Endometrial microvascular endothelial cells (primary cell): Measurements from ENCODE around the gene CTIF. TPM values are rescaled to one million over a fixed set of nuclear protein-coding genes. Genes with fewer than 3 reads are reported as not detected.
"Not testable (repeated sequence)": the region's sequence is repeated elsewhere in the genome, so short reads cannot be mapped to it uniquely, and the experiment has no call there.

Source experiments
- in situ Hi-C: cut with HindIII; loops from 2 replicates; pipeline ENCODE4 v1.10.0; 2017; ENCODE audit warnings: low sequenced_read_pairs, low pct_unique_long_range_greater_than_20kb; ENCODE audit errors: inconsistent ontology term
- total RNA-seq: library from RNA; depleted of rRNA; stranded (reverse); fragments of >200 nt; gene quantifications from one replicate; pipeline ENCODE4 v1.2.3, GENCODE V29; 2015; ENCODE audit errors: inconsistent ontology term

The CTIF gene
- total RNA-seq, 1 donor from 2014 or later, result 13.2 TPM

DNA sequence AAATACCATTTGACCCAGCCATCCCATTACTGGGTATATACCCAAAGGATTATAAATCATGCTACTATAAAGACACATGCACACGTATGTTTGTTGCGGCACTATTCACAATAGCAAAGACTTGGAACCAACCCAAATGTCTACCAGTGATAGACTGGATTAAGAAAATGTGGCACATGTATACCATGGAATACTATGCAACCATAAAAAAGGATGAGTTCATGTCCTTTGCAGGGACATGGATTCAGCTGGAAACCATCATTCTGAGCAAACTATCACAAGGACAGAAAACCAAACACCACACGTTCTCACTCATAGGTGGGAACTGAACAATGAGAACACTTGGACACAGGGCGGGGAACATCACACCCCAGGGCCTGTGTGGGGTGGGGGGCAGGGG, 115.8 kb downstream of the CTIF start:
- in situ Hi-C loops, result not testable (repeated sequence)

- in situ Hi-C loops, result no loop called here
Observed at GRCh38 chr18:48655508-48655907, 116.7 kb downstream of the CTIF start.

GRCh38 chr18:48656176-48656575, 117.3 kb downstream of the CTIF start:
- in situ Hi-C loops, result no loop called here

GRCh38 chr18:48656582-48656981, 117.8 kb downstream of the CTIF start:
- in situ Hi-C loops, result no loop called here

- in situ Hi-C loops, result no loop called here
Observed at GRCh38 chr18:48657447-48658120, 118.8 kb downstream of the CTIF start.

DNA sequence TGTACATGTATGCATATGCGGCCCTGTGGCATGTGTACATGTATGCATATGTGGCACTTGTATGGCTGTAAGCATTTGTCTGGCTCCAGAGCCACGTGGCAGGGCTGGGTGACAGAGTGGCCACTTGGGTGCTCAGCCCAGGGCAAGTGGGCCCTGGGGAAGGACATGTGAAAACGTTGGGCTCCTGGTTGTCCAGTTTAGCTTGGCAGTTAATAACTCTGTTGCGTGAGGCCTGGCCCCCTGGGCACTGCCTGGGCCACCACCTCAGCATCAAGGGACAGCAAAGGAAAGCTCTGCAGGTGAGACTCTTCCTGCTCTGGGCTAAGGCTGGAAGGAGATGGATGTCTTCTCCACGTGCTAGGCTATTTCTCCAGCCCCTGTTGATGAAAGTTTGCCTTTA, 119.9 kb downstream of the CTIF start:
- in situ Hi-C loops, result no loop called here

DNA sequence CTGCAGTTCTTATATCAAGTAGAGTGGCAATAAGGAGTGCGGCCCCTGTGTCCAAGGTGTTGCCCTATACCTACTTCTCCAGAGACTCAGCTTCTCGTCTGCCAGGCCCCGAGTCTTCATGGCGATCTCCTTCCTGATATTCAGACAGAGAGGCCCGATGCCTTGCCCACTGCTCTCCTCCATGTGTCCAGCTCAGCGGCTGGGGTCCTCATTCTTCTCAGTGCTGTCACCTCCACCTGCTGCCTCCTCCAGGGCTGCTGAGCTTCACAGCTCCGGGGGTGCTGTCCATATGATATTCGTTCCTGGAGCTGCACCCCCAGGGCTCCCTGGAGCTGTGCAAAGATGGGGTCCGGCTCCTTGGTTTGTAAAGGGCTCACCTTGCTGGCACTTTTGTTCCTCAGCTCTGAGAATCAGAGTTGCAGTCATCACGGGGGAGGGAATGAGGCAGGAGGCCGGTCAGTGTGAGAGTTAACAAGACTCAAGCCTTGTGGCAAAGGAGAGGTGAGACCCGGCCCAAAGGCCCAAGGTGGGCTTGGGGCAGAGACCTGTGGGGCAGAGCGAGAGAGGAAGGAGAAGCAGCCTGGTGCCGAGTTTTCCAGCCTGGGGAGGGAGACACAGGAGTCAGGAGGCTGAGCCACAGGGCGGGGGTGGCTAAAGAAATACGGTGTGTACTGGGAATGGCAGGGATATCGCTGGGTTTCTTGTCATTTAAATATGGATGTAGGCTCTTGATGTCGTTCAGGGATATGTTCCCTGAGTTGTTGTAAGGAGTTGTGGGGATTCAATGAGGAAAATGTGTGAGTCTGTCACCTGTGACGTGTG, 120.6 kb downstream of the CTIF start:
- in situ Hi-C loops, result no loop called here

DNA sequence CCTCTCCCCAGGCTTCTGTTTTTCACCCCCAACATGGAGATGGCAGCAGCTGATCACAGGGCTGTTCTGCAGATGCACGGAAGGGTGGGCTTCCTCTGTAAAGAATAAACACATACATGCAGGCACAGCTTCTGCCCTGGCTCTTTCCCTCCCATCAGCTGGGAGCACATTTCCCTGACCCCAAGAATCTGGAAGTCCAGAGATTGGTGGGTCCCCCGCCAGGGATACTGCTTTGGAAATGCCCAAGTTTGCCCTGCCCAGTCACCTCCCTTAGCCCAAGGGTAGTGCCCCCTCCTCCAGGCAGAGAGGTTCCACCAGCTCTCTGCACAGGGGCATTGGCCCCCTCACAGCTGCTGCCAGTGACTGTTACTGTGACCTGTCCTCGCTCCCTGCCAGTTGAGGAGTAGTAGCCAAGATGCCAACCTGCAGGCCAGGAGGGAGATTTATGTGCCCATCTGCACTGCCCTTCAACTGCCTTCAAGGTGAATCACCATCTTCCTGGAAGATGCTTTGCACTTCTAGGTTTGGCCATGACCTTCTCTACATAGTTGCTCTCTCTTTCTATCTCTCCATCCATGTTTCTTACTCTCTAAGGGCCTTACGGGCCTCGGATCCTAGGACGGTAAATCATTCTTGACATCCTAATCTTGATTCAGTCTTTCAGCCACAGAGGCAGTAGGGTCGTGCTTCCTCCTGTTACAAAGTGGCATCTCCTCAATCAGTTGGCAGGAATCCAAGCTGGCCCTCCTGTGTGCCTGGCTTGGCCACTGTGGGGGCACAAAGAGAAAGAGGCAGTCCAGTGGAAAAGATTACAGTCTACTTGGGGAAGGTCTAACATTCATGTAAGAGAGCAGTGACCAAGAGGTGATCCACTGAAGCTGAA, 121.8 kb downstream of the CTIF start:
- in situ Hi-C loops, result no loop called here

- in situ Hi-C loops, result no loop called here
Observed at GRCh38 chr18:48661421-48661820, 122.6 kb downstream of the CTIF start.

DNA sequence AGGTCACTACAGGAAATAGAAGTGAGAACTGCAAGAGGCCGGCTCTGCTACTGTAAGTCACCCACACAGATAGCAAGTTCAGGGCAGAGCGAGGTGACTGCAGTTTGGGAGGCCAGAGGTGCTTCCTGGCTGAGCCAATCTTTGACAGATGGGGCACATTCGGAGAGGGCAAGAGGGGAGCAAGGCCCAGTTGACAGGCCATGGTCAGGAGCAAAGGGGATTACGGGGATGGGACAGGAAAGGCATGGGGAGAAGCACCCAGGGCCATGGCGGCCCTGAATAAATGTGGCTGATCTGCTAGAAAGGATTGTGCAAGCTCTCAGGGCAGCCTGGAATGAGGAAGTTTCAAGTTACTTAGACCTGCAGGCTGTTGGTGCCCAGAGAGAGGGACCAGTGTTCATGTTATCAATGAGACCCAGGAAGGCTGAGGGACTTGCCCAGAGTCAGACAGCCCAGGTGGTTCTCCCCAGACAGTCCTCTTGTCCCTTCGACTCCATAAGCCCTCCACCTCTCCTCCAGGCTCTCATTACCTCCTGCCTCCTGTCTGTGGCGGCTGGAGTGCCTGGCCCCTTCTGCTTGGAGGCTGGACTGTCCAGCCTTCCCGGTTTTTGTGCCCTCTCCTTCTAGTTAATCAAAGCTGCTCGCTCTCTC, 123.3 kb downstream of the CTIF start:
- in situ Hi-C loops, result no loop called here

- in situ Hi-C loops, result no loop called here
Observed at GRCh38 chr18:48663096-48663930, 124.5 kb downstream of the CTIF start.

DNA sequence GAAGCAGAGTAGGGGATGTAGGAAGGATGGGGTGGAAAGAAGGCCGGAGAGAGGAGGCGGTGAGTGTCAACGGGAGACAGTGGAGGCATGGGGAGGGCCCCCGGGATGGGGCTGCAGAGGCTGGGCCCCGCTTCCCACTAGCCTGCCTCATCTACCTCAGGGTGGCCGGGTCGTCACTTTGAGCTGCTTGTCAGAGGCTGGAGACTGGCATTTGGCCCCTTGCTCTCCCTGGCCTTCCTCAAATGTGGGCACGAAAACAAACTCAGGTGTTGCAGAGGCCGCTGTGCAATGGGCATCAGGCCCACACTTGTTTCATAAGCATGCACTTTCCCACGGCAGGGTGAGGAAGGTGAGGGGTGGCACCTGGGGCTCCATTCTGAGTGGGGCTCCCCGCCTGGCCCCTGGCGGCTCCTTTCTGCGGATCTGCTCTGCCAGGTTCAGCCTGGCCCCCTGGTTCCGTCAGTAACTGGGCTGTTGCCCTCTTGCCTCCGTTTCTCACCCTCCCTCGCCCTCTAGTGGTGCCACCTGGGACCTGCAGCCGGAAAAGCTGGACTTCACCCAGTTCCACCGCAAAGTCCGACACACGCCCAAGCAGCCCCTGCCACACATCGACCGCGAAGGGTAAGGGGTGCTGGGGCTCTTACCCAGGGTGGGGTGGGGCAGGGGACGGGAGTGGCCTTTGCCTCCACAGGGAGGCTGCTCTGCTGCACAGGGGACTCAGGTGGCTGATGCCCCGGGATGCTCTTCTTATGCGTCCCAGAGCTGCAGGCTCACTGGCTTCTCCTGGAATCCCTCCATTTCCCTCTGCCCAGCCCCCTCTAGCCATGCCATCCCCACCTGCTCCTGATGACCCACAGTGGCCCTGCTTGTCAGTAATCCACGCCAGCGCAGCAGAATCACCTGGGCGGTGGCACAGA, 125.4 kb downstream of the CTIF start:
- in situ Hi-C loops, result no loop called here

- in situ Hi-C loops, result no loop called here
Observed at GRCh38 chr18:48665654-48666053, 126.8 kb downstream of the CTIF start.

DNA sequence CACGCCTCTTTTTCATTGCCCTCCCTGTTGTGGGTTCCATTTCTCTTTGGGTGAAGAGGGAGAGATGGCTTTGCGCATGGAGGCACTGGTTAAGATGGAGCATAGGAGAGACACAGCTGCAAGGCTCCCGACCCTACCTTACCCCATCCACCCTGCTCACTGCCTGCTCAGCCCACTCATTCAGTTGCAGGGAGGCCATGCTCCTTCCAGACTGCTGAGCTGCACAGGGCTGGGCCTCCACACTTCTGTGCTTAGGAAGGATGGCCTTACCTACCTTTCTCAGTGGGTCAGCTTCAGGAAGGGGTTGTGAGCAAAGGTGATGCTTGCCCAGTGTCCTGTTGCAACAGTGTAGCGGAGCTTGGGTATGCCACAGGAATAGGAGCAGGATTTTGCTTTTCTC, 127.8 kb downstream of the CTIF start:
- in situ Hi-C loops, result no loop called here

GRCh38 chr18:48667276-48668254, 128.7 kb downstream of the CTIF start:
- in situ Hi-C loops, result no loop called here

DNA sequence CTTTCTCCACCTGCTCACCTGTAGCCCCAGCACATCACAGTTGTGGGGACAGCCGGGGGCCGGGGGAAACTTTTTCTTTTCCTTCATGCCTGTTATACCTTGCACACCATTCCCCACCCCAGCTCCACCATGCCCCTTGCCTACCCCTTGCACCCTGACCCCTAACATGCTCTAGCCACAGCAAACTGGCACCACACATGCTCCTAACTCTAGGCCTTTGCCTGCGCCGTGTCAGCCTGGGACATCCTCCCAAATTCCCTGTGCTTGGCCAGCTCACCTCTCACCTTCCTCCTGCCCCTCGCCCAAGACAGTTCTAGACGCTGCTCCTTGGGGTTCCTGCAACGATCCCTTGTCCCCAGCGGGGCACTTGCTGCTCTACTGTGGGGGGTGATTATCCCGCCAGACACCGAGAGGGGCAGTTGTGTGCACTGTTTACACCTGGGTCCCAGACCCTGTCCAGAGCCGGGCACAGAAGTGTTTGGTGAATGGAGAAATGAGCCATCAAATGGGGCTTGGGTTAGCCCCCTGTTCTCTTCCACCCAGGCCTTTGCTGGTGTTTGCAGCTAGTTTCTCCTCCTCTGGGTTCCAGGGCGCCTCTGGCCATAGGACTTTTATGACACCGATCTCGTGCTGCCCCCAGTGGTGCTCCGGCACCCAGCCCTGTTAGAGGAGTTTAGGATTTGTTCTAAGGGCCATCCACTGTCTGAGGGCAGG, 129.8 kb downstream of the CTIF start:
- in situ Hi-C loops, result no loop called here
